Mucosa of descending colon (tissue), 3 donors: ENCODE results near the gene ARL5C. TPM values are rescaled to one million over a fixed set of nuclear protein-coding genes. Genes with fewer than 3 reads are reported as not detected.

Experiments
- ATAC-seq: fragments of 200-7000 bp; cut with Tn5 transposase; one replicate; pipeline ENCODE4 v1.9.1; 2020; ENCODE audit warnings: mild to moderate bottlenecking, moderate library complexity
- DNase-seq, 3 donors: peaks; one replicate each; pipeline ENCODE4 v3.0.0-alpha.2; 2020
- H3K36me3 ChIP-seq: fragments of 200-600 bp; one replicate; pipeline ENCODE4 v1.8.0; 2021; ENCODE audit warnings: low read depth, mild to moderate bottlenecking
- H3K4me1 ChIP-seq: fragments of 200-600 bp; one replicate; pipeline ENCODE4 v1.8.0; 2021; ENCODE audit warnings: low read depth, mild to moderate bottlenecking
- H3K4me3 ChIP-seq: fragments of 200-600 bp; one replicate; pipeline ENCODE4 v1.8.0; 2021; ENCODE audit warnings: mild to moderate bottlenecking
- H3K9me3 ChIP-seq: fragments of 200-600 bp; one replicate; pipeline ENCODE4 v1.8.0; 2021; ENCODE audit warnings: mild to moderate bottlenecking
- intact Hi-C, 2 donors: fragments of 100-400 bp; cut with DNase I in 1 of 2; cut with micrococcal nuclease in 1 of 2; formaldehyde crosslinking; loops; one replicate each; pipeline versions ENCODE4 v1.11.0 to v1.11.1; 2022; cut with DNase I, micrococcal nuclease
- total RNA-seq, 3 donors: library from RNA; stranded (reverse); fragmentation: NEBNext Ultra II Directional in 2 of 3; extraction: Animal tissue kit (Norgen Biotek cat#: 25700) in 2 of 3; gene quantifications; one replicate each; pipeline versions ENCODE4 v1.2.1 to v1.2.4, GENCODE V29; 2021 to 2023
- TF ChIP-seq, protein P1 (sequence below): fragments of 200-600 bp; IDR thresholded peaks from one replicate; pipeline ENCODE4 v1.8.0; 2022; ENCODE audit warnings: antibody characterized with exemption, mild to moderate bottlenecking
- donor health status: DM: no; HTN: no; CAD: no; lungs with moderate emphysema.
- donor health status: DM: no; HTN: no; CAD: no.
- donor health status: DM: no; HTN: yes; CAD: no.

ARL5C gene
- total RNA-seq, 3 donors from 2014 or later = not detected

DNA sequence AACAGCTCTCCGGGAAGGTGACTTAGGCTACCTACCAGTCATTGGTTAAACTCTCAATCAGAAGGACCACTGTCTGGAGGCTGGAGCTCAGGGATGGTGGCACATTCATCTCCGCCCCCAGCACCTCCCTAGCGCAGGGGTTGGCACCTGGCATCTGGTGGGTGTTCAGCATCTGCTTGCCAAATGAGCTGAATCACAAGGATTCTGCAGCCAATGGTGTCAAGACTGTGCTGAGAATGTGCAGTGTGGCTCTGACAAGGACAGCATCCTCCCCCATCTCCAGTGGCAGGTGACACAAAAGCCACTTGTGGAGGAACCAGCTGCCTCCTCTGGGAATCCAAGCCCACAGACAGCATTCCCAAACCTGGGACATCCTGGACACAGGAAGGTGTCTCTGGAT lies 49.7 kb downstream of the ARL5C start:
- ATAC-seq (no peak), DNase-seq (no peak)
- no peaks in the 10 kb centered on the region for H3K36me3 ChIP-seq
- no peaks in the 10 kb centered on the region for H3K9me3 ChIP-seq
- H3K4me1 ChIP-seq = no peaks in the 10 kb centered on the region
- intact Hi-C loops = no loop called here
- H3K4me3 ChIP-seq = no peak overlapping the region
- TF ChIP-seq, protein P1, sequence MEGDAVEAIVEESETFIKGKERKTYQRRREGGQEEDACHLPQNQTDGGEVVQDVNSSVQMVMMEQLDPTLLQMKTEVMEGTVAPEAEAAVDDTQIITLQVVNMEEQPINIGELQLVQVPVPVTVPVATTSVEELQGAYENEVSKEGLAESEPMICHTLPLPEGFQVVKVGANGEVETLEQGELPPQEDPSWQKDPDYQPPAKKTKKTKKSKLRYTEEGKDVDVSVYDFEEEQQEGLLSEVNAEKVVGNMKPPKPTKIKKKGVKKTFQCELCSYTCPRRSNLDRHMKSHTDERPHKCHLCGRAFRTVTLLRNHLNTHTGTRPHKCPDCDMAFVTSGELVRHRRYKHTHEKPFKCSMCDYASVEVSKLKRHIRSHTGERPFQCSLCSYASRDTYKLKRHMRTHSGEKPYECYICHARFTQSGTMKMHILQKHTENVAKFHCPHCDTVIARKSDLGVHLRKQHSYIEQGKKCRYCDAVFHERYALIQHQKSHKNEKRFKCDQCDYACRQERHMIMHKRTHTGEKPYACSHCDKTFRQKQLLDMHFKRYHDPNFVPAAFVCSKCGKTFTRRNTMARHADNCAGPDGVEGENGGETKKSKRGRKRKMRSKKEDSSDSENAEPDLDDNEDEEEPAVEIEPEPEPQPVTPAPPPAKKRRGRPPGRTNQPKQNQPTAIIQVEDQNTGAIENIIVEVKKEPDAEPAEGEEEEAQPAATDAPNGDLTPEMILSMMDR = no peak

DNA sequence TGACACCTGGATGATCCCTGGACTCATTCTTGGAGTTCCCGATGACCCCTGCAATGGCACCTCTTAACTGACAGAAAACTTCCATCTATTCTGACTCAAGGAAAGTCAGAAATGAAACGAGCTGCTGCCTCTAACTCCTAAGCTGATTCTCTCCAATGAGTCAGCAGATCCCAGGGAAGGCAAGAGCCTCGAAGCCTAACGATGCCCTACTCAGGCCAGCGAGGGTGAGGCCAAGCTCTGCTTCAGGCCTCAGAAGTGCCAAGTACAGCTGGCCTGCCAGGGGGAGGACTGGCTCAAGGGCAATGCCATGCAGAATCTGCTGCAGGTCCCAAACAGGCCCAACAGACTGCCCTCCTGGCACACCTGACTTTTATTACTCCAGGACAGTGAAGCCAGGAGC lies 50.8 kb downstream of the ARL5C start:
- Histone ChIP-seq H3K36me3 (no peaks in the 10 kb centered on the region), H3K4me1 (no peaks in the 10 kb centered on the region), H3K9me3 (no peaks in the 10 kb centered on the region), H3K4me3 (no peak overlapping the region)
- intact Hi-C loops = no loop called here
- ATAC-seq (no peak), DNase-seq (no peak)
- TF ChIP-seq, protein P1 = no peak

- ATAC-seq (no peak), DNase-seq (no peak)
Observed at GRCh38 chr17:39114723-39115122, 51.2 kb downstream of the ARL5C start.

GRCh38 chr17:39113871-39114270 lies 52.1 kb downstream of the ARL5C start:
- Histone ChIP-seq H3K4me3 (no peak overlapping the region), H3K9me3 (no peaks in the 10 kb centered on the region), H3K4me1 (no peaks in the 10 kb centered on the region), H3K36me3 (no peaks in the 10 kb centered on the region)
- intact Hi-C loops = no loop called here
- DNase-seq = no peak
- ATAC-seq = no peak
- TF ChIP-seq, protein P1 = no peak

More at GRCh38 chr17:39114723-39115122, 51.2 kb downstream of the ARL5C start:
- intact Hi-C loops = no loop called here
- Histone ChIP-seq H3K4me1 (no peaks in the 10 kb centered on the region), H3K9me3 (no peaks in the 10 kb centered on the region), H3K36me3 (no peaks in the 10 kb centered on the region), H3K4me3 (no peak overlapping the region)
- TF ChIP-seq, protein P1 = no peak

GRCh38 chr17:39110435-39111136 lies 55.4 kb downstream of the ARL5C start:
- Histone ChIP-seq H3K9me3 (no peaks in the 10 kb centered on the region), H3K4me1 (no peaks in the 10 kb centered on the region), H3K36me3 (no peaks in the 10 kb centered on the region), H3K4me3 (no peak overlapping the region)
- no peak for ATAC-seq
- intact Hi-C loops = no loop called here
- TF ChIP-seq, protein P1 = no peak
- DNase-seq = no peak
